ENCODE measurements around the gene FCAMR.

FCAMR gene, protein sequence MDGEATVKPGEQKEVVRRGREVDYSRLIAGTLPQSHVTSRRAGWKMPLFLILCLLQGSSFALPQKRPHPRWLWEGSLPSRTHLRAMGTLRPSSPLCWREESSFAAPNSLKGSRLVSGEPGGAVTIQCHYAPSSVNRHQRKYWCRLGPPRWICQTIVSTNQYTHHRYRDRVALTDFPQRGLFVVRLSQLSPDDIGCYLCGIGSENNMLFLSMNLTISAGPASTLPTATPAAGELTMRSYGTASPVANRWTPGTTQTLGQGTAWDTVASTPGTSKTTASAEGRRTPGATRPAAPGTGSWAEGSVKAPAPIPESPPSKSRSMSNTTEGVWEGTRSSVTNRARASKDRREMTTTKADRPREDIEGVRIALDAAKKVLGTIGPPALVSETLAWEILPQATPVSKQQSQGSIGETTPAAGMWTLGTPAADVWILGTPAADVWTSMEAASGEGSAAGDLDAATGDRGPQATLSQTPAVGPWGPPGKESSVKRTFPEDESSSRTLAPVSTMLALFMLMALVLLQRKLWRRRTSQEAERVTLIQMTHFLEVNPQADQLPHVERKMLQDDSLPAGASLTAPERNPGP

GRCh38 chr1:206970446-206970845 lies at the start of gene FCAMR:
Gene FCAMR, minus strand, starts transcription at chr1:206970460. Its CDS starts 335 bp downstream, at chr1:206970125.
- no peak for DNase-seq (ENCODE audit: low read depth in 2 of 2)

- no peak for DNase-seq (ENCODE audit: low read depth in 2 of 2)
These were observed 49.4 kb upstream of the FCAMR start for GRCh38 chr1:207019661-207020060.

DNA sequence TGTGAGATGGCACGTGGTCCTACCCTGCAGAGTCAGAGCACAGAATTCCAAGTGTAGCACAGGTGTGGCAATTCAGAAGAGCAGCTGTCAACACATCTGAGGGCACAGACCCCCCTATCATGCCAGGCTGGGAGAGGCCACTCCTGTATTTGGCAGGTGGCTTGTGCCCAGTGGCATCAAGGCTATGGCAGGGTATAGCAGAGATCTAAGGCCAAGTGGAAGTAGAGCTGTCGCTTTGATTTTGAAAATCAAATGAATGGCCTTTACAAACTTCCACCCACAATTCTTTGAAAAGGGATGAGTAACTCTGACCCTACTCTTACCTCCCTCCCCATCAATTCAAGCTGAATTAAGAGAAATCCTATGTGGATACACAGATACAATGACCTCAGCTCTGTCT lies 48.9 kb upstream of the FCAMR start:
- DNase-seq (ENCODE audit: low read depth in 2 of 2), result no peak

- no peak for DNase-seq (ENCODE audit: low read depth in 2 of 2)
These were observed 48.4 kb upstream of the FCAMR start for GRCh38 chr1:207018707-207019106.

GRCh38 chr1:207017615-207018559 lies 47.6 kb upstream of the FCAMR start:
- no peak for DNase-seq (ENCODE audit: low read depth in 2 of 2)

GRCh38 chr1:207015791-207016190 lies 45.5 kb upstream of the FCAMR start:
- no peak for DNase-seq (ENCODE audit: low read depth in 2 of 2)

- DNase-seq (ENCODE audit: low read depth in 2 of 2), result no peak
These were observed 44.5 kb upstream of the FCAMR start for GRCh38 chr1:207014728-207015127.

DNA sequence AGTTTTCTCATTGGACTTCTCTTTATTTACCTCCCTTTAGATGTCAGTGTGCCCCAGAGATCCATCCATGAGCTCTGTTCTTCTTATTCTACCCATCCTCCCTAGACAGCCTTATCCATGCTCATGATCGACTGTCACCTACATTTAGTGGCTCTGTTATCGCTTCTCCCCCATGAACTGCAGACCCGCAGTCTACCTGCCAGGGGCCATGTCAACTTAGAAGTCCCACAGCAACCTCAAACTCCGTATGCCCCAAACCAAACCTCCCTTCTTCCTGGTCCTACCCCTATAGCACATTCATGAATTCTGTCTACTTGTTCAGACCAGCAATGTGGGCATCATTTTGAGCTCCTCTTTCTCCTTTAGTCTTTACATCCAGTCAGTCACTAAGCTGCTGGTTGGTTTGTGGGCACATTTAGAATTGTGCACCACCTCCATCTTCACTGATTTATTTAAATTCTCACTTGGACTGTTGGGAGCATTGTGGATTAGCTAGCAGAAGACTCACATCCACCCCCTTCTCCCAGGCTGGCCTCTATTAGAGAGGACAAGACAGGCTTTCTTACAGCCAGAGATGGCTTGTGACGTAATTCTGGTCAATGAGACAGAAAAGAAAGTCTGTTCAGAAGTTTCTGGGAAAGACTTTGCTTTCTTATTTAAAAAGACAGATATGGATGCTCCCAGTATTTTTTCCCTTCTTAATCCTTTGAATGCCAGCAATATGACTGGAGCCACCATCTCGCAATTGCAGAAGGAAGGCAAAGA lies 43.2 kb upstream of the FCAMR start:
- no peak for DNase-seq (ENCODE audit: low read depth in 2 of 2)

DNA sequence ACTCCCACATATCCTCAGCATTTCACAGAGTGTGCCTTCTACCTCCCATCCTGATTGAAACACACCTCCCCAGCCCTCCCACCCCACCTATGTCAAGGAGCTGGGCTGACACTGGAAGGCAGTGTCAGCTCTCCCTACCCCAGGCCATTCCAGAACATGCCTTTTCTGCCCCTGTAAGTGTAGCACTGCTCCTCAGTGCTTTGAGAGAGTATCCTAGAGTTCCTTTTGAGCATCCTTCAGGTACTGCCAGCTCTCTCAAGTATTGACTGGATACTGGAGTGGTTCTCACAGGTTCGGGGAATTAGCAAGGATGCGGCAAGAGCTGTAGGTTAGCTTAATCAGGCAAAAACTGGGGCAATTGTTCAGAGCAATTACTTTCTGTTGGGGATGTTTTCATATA lies 40.5 kb upstream of the FCAMR start:
- DNase-seq (ENCODE audit: low read depth in 2 of 2), result no peak

GRCh38 chr1:207009945-207010344 lies 39.7 kb upstream of the FCAMR start:
- no peak for DNase-seq (ENCODE audit: low read depth in 2 of 2)

DNA sequence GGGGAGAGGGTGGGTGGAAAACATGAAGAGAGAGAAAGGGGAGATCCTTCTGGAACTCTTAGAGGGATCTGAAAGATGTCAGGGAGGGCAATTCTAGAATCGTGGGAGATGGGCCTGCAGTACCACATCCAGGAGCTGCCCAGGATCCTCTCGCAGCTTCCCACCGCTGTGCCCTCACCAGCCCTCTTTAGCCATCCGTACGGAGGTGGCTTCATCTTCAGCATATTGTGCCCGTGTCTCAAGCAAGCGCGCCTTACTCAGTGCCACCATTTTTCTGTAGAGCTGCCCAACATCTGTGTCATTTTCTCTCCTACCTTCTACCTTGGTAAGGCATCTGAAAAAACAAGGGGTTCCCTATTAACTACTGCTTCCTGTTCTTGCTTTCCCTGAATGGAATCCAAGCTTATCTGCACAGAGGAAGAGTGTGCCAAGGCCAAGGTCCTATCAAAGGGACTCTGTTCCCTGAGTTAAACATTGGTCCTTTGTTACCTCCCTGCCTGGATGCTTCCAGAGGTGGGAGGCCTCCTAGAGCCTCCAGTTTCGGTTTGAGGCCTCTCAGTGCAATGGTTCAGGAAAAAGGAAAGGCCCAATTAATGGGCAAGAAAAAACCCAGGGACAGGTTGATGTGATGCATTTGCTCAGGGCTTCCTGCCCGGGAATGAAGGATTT lies 39.1 kb upstream of the FCAMR start:
- DNase-seq (ENCODE audit: low read depth in 2 of 2), result no peak

DNA sequence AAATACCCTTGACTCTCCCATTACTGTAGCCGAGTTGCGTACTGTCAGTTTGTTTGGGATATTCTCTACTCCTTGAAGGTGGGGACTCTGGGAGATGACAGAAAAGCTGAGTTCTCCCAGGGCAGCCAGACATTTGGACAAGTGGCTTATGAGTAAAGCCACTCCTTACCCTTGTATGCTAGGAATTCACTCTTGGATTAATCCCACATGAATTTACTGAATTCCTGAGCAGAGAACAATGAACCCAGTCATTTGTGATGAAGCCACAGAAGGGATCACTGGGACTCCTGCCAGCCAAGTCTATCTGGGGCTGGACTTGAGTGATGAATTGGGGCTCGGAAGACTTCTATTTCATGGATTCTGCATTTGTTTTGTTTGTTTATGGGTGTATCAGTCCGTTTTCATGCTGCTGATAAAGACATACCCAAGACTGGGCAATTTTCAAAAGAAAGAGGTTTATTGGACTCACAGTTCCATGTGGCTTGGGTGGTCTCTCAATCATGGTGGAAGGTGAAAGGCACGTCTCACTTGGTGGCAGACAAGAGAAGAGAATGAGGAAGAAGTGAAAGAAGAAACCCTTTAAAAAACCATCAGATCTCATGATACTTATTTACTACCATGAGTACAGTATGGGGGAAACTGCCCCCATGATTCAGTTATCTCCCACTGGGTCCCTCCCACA lies 37.2 kb upstream of the FCAMR start:
- peak; percentile 87 to 88 for DNase-seq (ENCODE audit: low read depth in 2 of 2)

DNA sequence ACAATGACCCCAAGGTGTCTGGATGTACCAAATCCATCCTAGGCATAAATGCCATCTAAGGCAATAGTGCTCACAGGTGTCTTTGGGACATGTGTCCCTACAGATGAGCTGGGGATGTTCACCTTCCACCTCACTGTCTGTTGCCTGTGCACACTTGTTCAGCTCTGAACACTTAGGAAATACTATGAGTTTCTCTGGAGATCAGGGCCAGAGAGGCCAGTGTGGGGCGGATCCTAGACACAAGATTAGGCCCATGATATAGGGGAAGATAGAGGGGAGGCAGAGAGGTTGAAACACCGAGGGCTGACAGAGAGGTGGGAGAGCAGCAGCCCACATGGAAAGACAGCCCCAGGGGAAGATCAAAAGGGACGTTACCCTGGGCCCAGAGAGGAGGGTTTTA lies 36.7 kb upstream of the FCAMR start:
- DNase-seq (ENCODE audit: low read depth in 2 of 2), result no peak

- DNase-seq (ENCODE audit: low read depth in 2 of 2), result no peak
These were observed 35.8 kb upstream of the FCAMR start for GRCh38 chr1:207006083-207006482.

DNA sequence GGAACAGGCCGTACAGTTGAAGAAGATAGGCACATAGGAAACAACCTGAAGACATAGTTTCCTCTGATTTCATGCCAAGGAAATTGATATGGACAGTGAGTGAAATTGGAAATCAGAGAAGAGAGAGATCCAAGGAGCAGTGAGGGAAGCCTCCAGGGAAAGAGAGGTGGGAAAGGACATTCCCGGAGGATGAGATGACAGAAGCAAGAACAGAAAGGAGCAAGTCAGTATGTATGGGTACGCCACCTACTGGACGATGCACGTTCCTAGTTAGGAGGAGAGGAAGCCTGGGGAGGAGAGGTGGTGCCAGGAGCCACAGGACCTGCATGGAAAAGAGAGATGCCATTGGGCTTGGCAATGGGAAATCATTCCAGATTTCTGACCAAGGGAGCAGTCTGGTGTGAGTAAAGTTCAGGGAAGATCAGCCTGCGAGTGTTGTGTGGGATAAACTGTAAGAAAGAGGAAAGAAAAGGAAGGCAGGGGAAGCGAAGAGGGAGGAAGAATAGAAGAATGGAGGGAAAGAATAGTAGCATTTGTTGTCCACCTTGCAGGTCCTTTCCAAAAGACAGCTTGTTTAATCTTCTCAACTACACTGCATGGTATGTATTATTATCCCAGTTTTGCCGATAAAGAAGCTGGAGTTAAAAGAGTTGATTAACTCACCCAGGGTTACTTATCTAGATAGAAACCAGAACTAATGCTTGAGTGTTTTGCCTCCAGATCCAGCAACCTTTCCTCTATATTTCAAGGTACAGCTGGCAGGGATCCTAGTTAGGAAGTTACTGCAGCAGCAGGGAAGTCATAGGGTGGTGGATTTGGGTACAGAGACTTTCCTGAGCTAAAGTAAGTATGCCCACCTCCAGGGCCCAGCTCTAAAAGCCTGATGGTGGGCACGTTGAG lies 34.9 kb upstream of the FCAMR start:
- DNase-seq (ENCODE audit: low read depth in 2 of 2), result peak; percentile 41 to 44

DNA sequence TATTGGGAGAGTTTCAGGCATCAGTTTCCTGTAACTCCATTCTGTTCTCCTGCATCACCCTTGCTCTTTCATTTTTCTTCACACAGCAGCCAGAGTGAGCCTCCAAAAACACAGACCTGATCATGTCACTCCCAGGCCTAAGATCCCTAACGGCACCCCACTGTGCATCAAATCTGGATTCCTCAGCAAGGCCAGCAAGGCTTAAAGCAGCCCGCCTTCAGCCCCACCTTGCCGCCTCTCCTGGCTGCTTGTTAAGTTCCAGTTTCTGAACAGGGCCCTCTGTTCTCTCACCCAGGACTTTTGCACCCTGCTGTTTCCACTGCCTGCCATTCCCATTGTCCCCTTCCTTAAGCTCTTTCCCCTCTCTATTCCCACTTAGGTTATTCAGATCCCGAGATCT lies 33.0 kb upstream of the FCAMR start:
- no peak for DNase-seq (ENCODE audit: low read depth in 2 of 2)

DNA sequence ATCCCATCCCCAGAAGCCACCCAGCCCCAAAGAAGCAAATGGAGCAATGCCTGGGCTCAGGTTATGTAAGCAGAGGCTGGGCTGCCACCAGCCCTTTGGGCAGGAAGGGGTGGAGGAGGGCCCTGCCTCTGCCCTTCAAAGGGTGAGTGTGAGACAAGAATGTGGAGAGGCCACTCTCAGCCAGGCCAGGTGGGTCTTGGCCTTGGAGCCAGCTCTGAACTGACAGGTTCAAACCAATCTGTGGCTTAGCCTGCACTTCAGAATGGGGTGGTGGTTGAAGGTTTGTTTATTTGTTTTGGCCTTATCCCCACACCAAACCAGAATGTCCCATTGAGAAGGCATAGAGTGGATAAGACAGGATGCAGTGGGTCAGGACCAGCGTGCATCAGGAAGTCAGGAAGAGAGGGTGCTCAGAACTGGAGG lies 32.5 kb upstream of the FCAMR start:
- no peak for DNase-seq (ENCODE audit: low read depth in 2 of 2)

GRCh38 chr1:207001492-207002245 lies 31.4 kb upstream of the FCAMR start:
- DNase-seq (ENCODE audit: low read depth in 2 of 2), result no peak

Measured in fibroblast of skin of left quadriceps (primary cell).